ENCODE data around the gene ZNF236. TPM values are rescaled to one million over a fixed set of nuclear protein-coding genes. Genes with fewer than 3 reads are reported as not detected.

Gene ZNF236
- total RNA-seq, 1 donor from 2014 or later: 9.7 TPM

DNA sequence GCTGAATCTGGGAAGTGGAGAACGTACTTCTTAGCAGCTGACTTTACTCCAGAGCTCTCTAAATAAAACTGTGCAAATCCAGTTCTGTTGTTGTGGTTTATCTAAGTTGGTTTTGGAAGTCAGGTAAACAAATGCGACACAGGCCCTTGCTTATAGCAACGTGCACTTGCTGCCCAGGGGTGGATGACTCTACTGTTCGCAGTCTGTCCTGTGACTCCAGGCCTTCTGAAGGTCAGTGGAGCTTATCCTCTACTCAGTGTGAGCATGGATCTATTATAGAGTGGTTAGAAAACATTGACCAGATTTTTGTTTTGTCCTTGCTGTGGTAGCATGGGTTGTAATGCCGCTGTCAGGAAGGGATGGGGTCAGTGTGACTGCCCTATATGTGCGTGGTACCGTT, 89.1 kb downstream of the ZNF236 start:
- TF ChIP-seq, protein P1, sequence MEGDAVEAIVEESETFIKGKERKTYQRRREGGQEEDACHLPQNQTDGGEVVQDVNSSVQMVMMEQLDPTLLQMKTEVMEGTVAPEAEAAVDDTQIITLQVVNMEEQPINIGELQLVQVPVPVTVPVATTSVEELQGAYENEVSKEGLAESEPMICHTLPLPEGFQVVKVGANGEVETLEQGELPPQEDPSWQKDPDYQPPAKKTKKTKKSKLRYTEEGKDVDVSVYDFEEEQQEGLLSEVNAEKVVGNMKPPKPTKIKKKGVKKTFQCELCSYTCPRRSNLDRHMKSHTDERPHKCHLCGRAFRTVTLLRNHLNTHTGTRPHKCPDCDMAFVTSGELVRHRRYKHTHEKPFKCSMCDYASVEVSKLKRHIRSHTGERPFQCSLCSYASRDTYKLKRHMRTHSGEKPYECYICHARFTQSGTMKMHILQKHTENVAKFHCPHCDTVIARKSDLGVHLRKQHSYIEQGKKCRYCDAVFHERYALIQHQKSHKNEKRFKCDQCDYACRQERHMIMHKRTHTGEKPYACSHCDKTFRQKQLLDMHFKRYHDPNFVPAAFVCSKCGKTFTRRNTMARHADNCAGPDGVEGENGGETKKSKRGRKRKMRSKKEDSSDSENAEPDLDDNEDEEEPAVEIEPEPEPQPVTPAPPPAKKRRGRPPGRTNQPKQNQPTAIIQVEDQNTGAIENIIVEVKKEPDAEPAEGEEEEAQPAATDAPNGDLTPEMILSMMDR (IDR thresholded peaks at IDR 0.05): no peak
- H3K27ac ChIP-seq: no peak overlapping the region
- H3K27me3 ChIP-seq: no peaks in the 10 kb centered on the region
- H3K36me3 ChIP-seq: peaks cover 28 to 87% of the 10 kb centered on the region in 2 donors
- no peak overlapping the region for H3K4me3 ChIP-seq
- intact Hi-C loops (cut with DNase I): no loop called here
- no peaks in the 10 kb centered on the region for H3K9me3 ChIP-seq
- no peak for DNase-seq (ENCODE audit: low spot score in 2 of 2)
- no peaks in the 10 kb centered on the region for H3K4me1 ChIP-seq

DNA sequence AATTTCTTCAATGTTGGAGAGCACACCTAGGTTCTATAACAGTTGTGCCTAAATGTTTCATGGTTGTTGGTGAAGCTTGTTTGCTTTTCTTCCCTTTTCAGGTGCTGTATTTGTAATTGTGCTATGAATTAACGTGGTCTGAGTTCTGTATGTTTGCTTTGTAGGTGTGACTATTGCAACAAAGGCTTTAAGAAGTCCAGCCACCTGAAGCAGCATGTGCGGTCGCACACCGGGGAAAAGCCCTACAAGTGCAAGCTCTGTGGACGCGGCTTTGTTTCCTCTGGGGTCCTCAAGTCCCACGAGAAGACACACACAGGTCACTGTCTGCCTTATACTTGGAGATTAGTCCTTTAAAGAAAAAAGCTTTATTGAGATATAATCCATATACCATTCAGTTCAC, 91.2 kb downstream of the ZNF236 start:
- TF ChIP-seq, protein P1 (IDR thresholded peaks at IDR 0.05): no peak
- intact Hi-C loops (cut with DNase I): no loop called here
- Histone ChIP-seq H3K9me3 (no peaks in the 10 kb centered on the region), H3K36me3 (peaks cover 39 to 93% of the 10 kb centered on the region in 2 donors), H3K4me3 (no peak overlapping the region), H3K27ac (no peak overlapping the region), H3K27me3 (no peaks in the 10 kb centered on the region), H3K4me1 (no peaks in the 10 kb centered on the region)
- DNase-seq (ENCODE audit: low spot score in 2 of 2): no peak

DNA sequence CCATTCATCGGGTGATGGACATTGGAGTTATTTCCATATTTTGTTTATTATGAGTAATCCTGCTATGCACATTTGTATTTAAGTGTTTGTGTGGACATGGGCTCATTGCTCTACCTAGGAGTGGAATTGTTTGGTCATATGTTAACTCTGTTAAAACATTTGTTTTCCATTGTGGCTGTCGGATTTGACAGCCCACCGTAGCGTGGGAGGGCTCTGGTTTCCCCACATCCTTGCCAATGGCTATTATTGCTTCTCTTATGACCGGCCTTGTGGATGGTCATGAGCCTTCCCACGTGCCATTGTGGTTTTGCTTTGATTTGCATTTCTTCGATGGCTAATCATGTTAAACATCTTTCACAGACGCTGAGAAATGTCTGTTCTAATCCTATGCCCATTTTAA, 92.0 kb downstream of the ZNF236 start:
- Histone ChIP-seq H3K27me3 (no peaks in the 10 kb centered on the region), H3K9me3 (no peaks in the 10 kb centered on the region), H3K36me3 (peaks cover 39 to 90% of the 10 kb centered on the region in 2 donors), H3K4me1 (no peaks in the 10 kb centered on the region), H3K4me3 (no peak overlapping the region), H3K27ac (no peak overlapping the region)
- DNase-seq (ENCODE audit: low spot score in 2 of 2): no peak
- intact Hi-C loops (cut with DNase I): no loop called here
- TF ChIP-seq, protein P1 (IDR thresholded peaks at IDR 0.05): no peak

DNA sequence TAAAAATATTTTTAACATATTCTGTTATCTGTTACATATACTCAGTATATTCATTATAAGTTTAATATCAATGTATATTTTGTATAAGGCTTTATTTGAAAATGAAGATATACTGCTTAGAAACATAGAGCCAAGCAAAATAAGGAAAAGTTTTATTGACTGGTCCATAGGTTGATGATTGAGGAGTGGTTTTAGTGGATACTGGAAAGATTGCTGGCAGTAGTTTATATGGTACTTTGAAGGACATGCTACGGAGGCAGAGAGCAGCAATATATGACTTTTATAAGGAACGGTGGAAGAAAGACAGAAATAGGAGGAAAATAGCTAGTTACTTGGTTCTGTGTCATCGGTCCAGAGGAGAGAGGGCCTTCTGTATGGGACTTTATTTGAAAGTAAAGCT, 92.4 kb downstream of the ZNF236 start:
- Histone ChIP-seq H3K9me3 (no peaks in the 10 kb centered on the region), H3K4me3 (no peak overlapping the region), H3K4me1 (no peaks in the 10 kb centered on the region), H3K27ac (no peak overlapping the region), H3K27me3 (no peaks in the 10 kb centered on the region), H3K36me3 (peaks cover 42 to 90% of the 10 kb centered on the region in 2 donors)
- TF ChIP-seq, protein P1 (IDR thresholded peaks at IDR 0.05): no peak
- intact Hi-C loops (cut with DNase I): no loop called here
- no peak for DNase-seq (ENCODE audit: low spot score in 2 of 2)

DNA sequence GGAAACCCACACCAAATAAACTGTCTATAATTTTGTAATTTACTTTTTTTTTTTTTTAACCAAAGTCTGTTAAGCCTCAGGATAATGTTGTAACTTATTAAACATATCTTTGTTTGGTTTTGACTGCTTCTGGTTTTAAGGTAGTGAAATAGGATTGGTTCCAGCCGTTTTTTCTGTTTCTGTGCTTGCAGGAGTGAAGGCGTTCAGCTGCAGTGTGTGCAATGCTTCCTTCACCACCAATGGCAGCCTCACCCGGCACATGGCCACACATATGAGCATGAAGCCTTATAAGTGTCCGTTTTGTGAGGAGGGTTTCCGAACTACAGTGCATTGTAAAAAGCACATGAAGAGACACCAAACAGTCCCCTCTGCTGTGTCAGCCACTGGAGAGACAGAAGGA, 93.1 kb downstream of the ZNF236 start:
- no peak overlapping the region for H3K27ac ChIP-seq
- no peaks in the 10 kb centered on the region for H3K9me3 ChIP-seq
- no peak overlapping the region for H3K4me3 ChIP-seq
- no peaks in the 10 kb centered on the region for H3K4me1 ChIP-seq
- H3K27me3 ChIP-seq: no peaks in the 10 kb centered on the region
- TF ChIP-seq, protein P1 (IDR thresholded peaks at IDR 0.05): no peak
- intact Hi-C loops (cut with DNase I): no loop called here
- no peak for DNase-seq (ENCODE audit: low spot score in 2 of 2)
- H3K36me3 ChIP-seq: peaks cover 46 to 90% of the 10 kb centered on the region in 2 donors

DNA sequence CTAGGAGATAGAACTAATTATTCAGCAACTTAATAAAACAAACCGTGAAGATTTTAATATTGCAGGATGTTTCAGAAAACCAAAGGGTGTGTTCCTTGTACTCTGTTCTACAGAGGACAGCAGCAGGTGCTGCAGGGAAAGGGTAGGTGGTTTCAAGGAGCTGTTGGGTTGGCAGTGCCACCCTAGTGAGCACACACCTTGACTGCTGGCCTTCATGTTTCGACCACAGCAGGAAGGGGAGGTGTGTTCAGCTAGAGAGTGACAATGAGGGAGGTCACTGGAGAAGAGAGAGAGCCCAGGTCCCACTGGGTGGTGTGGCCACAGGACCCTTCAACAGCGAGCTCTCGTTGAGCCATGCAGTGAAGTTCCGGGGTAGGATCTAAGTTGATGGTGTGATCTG, 98.6 kb downstream of the ZNF236 start:
- Histone ChIP-seq H3K27me3 (no peaks in the 10 kb centered on the region), H3K27ac (no peak overlapping the region), H3K36me3 (peaks cover 41 to 65% of the 10 kb centered on the region in 2 donors), H3K4me3 (no peak overlapping the region), H3K4me1 (no peaks in the 10 kb centered on the region), H3K9me3 (no peaks in the 10 kb centered on the region)
- TF ChIP-seq, protein P1 (IDR thresholded peaks at IDR 0.05): no peak
- no peak for DNase-seq (ENCODE audit: low spot score in 2 of 2)
- intact Hi-C loops (cut with DNase I): loop anchor here (10.0 kb wide), 1 partner anchor 116 kb away; no protein-coding TSS in a partner anchor

All from ascending aorta (tissue), 2 donors.